Loucy (cell line): ENCODE data around the gene ABCB1.

ENCODE experiments used
- H2AFZ ChIP-seq: fragments of 200-600 bp; sonication (generic); 2 replicates; pipeline ENCODE4 v1.6.0; 2016; ENCODE audit warnings: antibody characterized with exemption, mild to moderate bottlenecking, low read length, moderate library complexity
- H3F3A ChIP-seq: fragments of 200-600 bp; 2 replicates; pipeline ENCODE4 v1.6.0; 2016; ENCODE audit warnings: antibody characterized with exemption, low read depth, mild to moderate bottlenecking
- H3K27me3 ChIP-seq: fragments of 200-600 bp; sonication (generic); 2 replicates; pipeline ENCODE4 v1.6.1; 2014; ENCODE audit warnings: low read length, mild to moderate bottlenecking; ENCODE audit not compliant: insufficient read depth, poor library complexity, severe bottlenecking
- H3K36me3 ChIP-seq: fragments of 200-600 bp; sonication (generic); 2 replicates; pipeline ENCODE4 v1.6.1; 2016; ENCODE audit warnings: low read length; ENCODE audit not compliant: insufficient read depth
- H3K4me1 ChIP-seq: fragments of 200-600 bp; sonication (generic); 2 replicates; pipeline ENCODE4 v1.5.1; 2014; ENCODE audit warnings: low read length, mild to moderate bottlenecking; ENCODE audit not compliant: insufficient read depth, poor library complexity, severe bottlenecking
- H3K4me2 ChIP-seq: fragments of 200-600 bp; sonication (generic); 2 replicates; pipeline ENCODE4 v1.6.0; 2014; ENCODE audit warnings: antibody characterized with exemption, low read length, low read depth, mild to moderate bottlenecking; ENCODE audit not compliant: poor library complexity, severe bottlenecking
- H3K4me3 ChIP-seq: fragments of 200-600 bp; sonication (generic); 2 replicates; pipeline ENCODE4 v1.5.1; 2014; ENCODE audit warnings: low read length, mild to moderate bottlenecking, mixed read lengths; ENCODE audit not compliant: poor library complexity, severe bottlenecking
- H3K79me2 ChIP-seq: fragments of 200-600 bp; sonication (generic); 2 replicates; pipeline ENCODE4 v1.6.1; 2014; ENCODE audit warnings: low read length; ENCODE audit not compliant: insufficient read depth
- H3K9ac ChIP-seq: fragments of 200-600 bp; sonication (generic); 2 replicates; pipeline ENCODE4 v1.6.0; 2014; ENCODE audit warnings: mild to moderate bottlenecking, low read depth, low read length, moderate library complexity; ENCODE audit not compliant: poor library complexity, severe bottlenecking
- H3K9me2 ChIP-seq: fragments of 200-600 bp; sonication (generic); replicated peaks from 2 replicates; pipeline ENCODE4 v1.6.1; 2016; ENCODE audit warnings: low read depth, low read length, mixed read lengths
- H3K9me3 ChIP-seq: fragments of 200-600 bp; sonication (generic); 2 replicates; pipeline ENCODE4 v1.6.1; 2014; ENCODE audit warnings: mild to moderate bottlenecking, antibody characterized with exemption, low read length, low read depth; ENCODE audit not compliant: insufficient read depth
- H4K20me1 ChIP-seq: fragments of 200-600 bp; sonication (generic); 2 replicates; pipeline ENCODE4 v1.6.0; 2014; ENCODE audit warnings: antibody characterized with exemption, low read length, mild to moderate bottlenecking; ENCODE audit not compliant: insufficient read depth, poor library complexity, severe bottlenecking
- CTCF ChIP-seq: fragments of 200-600 bp; sonication (generic); conservative IDR thresholded peaks from 2 replicates; pipeline ENCODE4 v1.5.1; 2014; ENCODE audit warnings: mild to moderate bottlenecking, antibody characterized with exemption, low read length
- EZH2phosphoT487 ChIP-seq: fragments of 200-600 bp; IDR thresholded peaks from 2 replicates; pipeline ENCODE4 v1.6.1; 2018; ENCODE audit warnings: antibody characterized with exemption, mild to moderate bottlenecking, moderate library complexity, borderline replicate concordance

The ABCB1 gene

GRCh38 chr7:87511510-87511909, 89.2 kb downstream of the ABCB1 start:
- Histone ChIP-seq H3K9me3 (no peaks in the 10 kb centered on the region), H2AFZ (no peak overlapping the region), H3F3A (no peaks in the 10 kb centered on the region), H3K79me2 (no peaks in the 10 kb centered on the region), H3K9ac (no peak overlapping the region), H4K20me1 (no peaks in the 10 kb centered on the region), H3K4me3 (no peak overlapping the region), H3K9me2 (no peaks in the 10 kb centered on the region), H3K4me2 (no peak overlapping the region), H3K27me3 (no peaks in the 10 kb centered on the region), H3K4me1 (no peaks in the 10 kb centered on the region), H3K36me3 (no peaks in the 10 kb centered on the region)
- no peak for TF ChIP-seq EZH2phosphoT487
- TF ChIP-seq CTCF: no peak

- Histone ChIP-seq H3K36me3 (no peaks in the 10 kb centered on the region), H3K9ac (no peak overlapping the region), H4K20me1 (no peaks in the 10 kb centered on the region), H3F3A (no peaks in the 10 kb centered on the region), H3K4me2 (no peak overlapping the region), H3K79me2 (no peaks in the 10 kb centered on the region), H3K27me3 (no peaks in the 10 kb centered on the region), H2AFZ (no peak overlapping the region), H3K9me2 (no peaks in the 10 kb centered on the region), H3K4me3 (no peak overlapping the region), H3K9me3 (no peaks in the 10 kb centered on the region), H3K4me1 (no peaks in the 10 kb centered on the region)
- TF ChIP-seq CTCF: no peak
- TF ChIP-seq EZH2phosphoT487: no peak
Observed at GRCh38 chr7:87510411-87510875, 90.2 kb downstream of the ABCB1 start.

- Histone ChIP-seq H3K9me2 (no peaks in the 10 kb centered on the region), H2AFZ (no peak overlapping the region), H3K36me3 (no peaks in the 10 kb centered on the region), H3F3A (no peaks in the 10 kb centered on the region), H3K9ac (no peak overlapping the region), H3K4me3 (no peak overlapping the region), H3K4me1 (no peaks in the 10 kb centered on the region), H3K27me3 (no peaks in the 10 kb centered on the region), H4K20me1 (no peaks in the 10 kb centered on the region), H3K79me2 (no peaks in the 10 kb centered on the region), H3K4me2 (no peak overlapping the region), H3K9me3 (no peaks in the 10 kb centered on the region)
- no peak for TF ChIP-seq EZH2phosphoT487
- no peak for TF ChIP-seq CTCF
Observed at GRCh38 chr7:87507446-87507845, 93.2 kb downstream of the ABCB1 start.
